Measurements from ENCODE around the gene ATRIP.
A peak's percentile ranks its signal among the peaks of the same experiment; 100 is the strongest.

The ATRIP gene

DNA sequence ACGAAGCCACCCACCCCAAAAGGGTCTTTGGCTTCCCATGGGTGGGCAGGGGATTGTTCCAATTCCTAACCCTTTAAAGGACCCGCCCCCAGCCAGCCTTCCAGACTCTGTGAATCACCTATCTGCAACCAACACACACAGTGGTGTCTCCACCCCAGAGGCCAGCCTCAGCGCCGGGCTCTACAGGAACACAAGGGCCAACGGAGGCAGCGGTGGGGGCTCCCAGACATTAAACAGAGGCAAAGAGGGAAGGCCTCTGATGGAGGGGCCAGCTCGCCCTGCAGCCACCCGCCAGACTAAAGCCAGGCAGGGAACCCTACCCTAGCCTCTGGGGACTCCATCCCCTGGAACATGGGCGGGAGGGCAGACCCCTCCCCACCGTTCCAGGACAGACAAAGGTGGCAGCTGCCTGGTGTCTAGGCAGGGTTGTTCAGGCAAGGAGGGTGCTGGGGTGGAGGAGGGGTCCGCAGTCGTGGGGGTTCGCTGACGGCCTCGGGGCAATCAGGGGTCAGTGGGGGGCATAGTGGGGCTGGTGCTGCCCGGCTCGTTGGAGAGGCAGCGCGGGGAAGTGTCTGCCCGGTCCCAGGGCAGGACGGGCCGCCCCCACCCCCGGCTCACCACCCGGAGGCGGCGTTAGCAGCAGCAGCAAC, 57.0 kb downstream of the ATRIP start:
- H3K27ac ChIP-seq, result peak overlapping the region; percentile 78
- TF ChIP-seq, protein P1, sequence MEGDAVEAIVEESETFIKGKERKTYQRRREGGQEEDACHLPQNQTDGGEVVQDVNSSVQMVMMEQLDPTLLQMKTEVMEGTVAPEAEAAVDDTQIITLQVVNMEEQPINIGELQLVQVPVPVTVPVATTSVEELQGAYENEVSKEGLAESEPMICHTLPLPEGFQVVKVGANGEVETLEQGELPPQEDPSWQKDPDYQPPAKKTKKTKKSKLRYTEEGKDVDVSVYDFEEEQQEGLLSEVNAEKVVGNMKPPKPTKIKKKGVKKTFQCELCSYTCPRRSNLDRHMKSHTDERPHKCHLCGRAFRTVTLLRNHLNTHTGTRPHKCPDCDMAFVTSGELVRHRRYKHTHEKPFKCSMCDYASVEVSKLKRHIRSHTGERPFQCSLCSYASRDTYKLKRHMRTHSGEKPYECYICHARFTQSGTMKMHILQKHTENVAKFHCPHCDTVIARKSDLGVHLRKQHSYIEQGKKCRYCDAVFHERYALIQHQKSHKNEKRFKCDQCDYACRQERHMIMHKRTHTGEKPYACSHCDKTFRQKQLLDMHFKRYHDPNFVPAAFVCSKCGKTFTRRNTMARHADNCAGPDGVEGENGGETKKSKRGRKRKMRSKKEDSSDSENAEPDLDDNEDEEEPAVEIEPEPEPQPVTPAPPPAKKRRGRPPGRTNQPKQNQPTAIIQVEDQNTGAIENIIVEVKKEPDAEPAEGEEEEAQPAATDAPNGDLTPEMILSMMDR (IDR thresholded peaks at IDR 0.05), result no peak
- no peak for TF ChIP-seq ZFX (IDR thresholded peaks at IDR 0.05; ENCODE audit: borderline replicate concordance)

DNA sequence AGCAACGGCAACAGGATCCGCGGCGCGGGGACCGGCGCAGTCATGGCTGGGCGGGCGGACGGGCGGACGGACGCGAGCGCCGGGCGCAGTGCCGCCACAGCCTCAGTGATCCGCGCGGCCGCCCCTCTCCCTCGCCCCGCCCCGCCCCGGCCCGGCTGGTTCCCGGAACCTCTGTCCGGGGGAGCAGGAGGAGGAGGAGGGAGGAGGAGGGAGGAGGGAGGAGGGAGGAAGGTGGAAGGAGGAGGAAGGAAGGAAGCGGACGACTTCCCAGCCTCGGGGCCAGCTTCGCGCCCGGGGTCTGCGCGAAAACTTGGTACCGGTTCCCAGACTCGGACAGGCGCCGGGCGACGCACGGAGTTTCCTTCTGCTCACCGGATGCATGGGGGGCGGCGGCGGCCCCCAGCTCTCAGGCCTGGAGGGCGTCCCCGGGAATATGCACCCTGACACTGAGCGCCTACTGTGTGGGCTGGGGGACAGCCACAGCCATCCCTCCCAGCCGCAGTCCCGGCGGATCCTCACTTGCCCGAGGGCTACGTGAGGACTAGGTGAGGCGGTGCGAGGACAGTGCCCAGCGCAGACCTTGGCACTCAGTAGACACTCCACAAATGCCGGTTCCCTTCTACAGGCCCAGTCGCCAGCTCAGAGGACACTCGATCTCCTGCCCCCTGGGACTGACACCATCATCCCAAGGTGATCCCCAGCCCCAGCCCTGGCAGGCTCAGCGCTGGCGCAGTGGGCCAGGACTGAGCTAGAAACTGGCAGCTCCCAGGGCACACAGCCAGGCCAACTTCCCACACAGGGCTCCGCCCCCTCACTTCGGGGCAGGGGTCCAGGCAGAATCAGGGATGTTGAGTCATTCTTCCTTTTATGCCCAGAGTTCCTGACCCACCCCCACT, 57.8 kb downstream of the ATRIP start, which contains the start of gene SHISA5:
Gene SHISA5, minus strand, starts transcription at position 124 of the 896 bp plus-strand sequence. Its CDS starts 80 bp downstream, at position 44.
- TF ChIP-seq, protein P1 (IDR thresholded peaks at IDR 0.05), result no peak
- no peak for TF ChIP-seq ZFX (IDR thresholded peaks at IDR 0.05; ENCODE audit: borderline replicate concordance)
- peak within 1 kb of the TSS; percentile 78 for H3K27ac ChIP-seq

DNA sequence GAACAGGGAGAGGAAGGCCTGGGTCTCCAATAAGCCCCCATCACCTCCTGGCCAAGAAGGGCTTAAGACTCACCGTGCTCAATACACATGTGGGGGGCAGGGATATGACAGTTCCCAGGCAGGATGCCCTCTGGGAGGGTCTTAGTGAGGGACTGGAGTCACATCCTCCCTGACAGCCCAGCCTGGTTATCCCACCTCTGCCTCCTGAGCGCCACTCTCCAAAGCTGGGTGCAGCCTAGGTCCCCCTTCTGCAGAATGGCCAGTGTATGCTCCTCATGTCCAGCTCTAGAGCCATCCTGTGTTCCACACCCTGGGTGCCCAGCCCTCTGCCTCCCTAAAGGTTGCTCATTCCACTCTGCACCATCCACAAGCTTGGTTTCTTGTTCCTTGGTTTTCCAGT, 58.6 kb downstream of the ATRIP start:
- TF ChIP-seq, protein P1 (IDR thresholded peaks at IDR 0.05), result no peak
- TF ChIP-seq ZFX (IDR thresholded peaks at IDR 0.05; ENCODE audit: borderline replicate concordance), result no peak

DNA sequence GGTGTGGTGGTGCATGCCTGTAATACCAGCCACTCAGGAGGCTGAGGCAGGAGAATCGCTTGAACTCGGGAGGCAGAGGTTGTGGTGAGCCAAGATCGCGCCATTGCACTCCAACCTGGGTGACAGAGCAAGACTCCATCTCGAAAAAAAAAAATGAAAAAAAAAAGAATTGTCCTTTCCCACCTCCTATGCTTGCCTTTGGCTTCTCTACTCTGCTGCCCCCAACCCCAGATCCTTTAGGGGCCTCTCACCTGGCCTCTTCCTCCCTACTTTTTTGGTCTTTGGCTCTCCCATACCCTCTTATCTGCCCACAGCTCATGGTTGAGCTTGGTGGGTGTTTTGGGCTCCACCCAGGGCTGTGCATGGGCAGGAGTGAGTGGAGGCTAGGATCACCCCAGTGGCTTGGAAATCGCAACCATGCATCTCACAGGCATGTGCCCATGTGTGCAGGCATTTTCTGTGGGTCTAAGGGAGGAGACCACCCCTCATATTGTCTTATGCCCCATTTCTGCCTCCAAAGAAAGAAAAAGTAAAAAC, 59.5 kb downstream of the ATRIP start:
- no peak for TF ChIP-seq ZFX (IDR thresholded peaks at IDR 0.05; ENCODE audit: borderline replicate concordance)
- TF ChIP-seq, protein P1 (IDR thresholded peaks at IDR 0.05), result no peak
- H3K27ac ChIP-seq, result no peak overlapping the region

More for the DNA sequence above, 58.6 kb downstream of the ATRIP start:
- peak overlapping the region; percentile 78; the same call in 1 of the 2 replicates for H3K27ac ChIP-seq

DNA sequence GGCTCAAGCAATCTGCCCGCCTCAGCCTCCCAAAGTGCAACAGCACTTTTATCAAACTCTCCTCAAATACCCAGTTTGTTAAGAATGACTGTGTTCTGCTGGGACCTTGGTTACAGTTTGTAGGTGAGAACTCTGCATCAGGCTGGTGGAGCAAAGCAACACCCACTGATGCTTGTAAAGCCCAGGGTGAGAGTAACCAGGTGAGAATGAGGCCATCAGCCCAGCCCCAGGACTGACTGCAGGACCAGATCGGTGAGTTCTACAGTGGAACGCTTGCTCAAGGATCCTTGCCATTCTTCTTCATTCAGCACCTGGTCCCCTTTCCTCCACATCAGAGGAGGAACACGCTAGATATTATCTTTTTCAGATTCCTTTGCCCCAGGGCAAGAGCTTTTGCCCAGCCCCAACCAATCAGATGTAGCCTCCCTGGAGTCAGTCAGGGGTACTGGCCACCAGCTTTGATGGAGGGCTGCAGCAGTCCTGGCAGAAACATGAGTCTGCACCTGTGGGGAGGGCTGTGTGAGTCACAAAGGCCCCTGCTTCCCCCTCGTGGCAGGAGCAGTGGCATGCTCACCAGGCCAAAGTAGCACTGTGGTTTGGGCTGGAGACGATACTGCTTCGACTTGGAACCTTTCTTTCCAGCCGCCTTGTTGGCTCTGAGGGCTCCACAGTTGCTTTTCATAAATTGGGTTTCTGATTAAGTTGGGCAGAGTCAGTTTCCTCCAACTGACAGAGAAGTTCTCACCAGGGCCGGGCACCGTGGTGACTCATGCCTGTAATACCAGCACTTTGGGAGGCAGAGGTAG, 60.9 kb downstream of the ATRIP start:
- no peak for TF ChIP-seq ZFX (IDR thresholded peaks at IDR 0.05; ENCODE audit: borderline replicate concordance)
- TF ChIP-seq, protein P1 (IDR thresholded peaks at IDR 0.05), result peak; percentile 76
- peak overlapping the region; percentile 62 for H3K27ac ChIP-seq

DNA sequence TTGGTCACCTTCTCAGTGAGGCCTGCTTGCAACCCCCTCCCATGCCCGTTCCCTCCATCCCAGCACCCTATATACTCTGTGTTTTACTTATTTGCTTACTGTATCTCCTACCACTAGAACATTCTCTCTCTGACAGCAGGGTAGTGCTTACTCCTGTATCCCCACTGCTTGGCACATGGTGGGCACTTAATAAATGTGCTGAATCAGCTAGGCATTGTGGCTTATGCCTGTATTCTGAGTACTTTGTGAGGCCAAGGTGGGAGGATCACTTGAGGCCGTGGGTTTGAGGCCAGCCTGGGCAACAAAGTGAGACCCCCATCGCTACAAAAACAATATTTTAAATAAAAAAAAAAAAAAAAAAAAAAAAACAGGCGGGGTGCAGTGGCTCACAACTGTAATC, 65.0 kb downstream of the ATRIP start:
- H3K27ac ChIP-seq, result no peak overlapping the region
- TF ChIP-seq, protein P1 (IDR thresholded peaks at IDR 0.05), result no peak
- TF ChIP-seq ZFX (IDR thresholded peaks at IDR 0.05; ENCODE audit: borderline replicate concordance), result no peak

All from 22Rv1 (cell line).